Measurements from ENCODE around the gene BLCAP.
"Not testable (repeated sequence)": the region's sequence is repeated elsewhere in the genome, so short reads cannot be mapped to it uniquely, and the experiment has no call there.

Gene BLCAP

DNA sequence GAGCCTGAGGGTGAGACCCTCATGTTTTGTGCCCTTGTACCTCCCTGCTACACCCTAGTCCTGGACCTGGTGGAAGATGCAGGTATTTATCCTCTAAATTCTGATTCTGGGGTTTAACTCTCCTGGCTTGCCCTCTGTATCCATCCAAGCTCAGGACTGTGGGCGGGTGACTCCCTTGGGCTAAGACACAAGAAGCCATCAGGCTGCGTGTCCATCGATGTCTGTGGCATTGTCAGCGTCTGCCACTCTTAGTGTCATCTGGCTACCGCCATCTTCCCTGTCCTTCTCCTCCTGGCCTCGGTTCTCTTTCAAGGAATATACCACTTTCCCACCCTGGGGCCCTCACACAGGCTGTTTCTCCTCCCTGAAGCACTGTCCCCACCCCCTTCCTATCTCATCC lies 28.9 kb upstream of the BLCAP start:
- no peak for DNase-seq (ENCODE audit: low read depth)

DNA sequence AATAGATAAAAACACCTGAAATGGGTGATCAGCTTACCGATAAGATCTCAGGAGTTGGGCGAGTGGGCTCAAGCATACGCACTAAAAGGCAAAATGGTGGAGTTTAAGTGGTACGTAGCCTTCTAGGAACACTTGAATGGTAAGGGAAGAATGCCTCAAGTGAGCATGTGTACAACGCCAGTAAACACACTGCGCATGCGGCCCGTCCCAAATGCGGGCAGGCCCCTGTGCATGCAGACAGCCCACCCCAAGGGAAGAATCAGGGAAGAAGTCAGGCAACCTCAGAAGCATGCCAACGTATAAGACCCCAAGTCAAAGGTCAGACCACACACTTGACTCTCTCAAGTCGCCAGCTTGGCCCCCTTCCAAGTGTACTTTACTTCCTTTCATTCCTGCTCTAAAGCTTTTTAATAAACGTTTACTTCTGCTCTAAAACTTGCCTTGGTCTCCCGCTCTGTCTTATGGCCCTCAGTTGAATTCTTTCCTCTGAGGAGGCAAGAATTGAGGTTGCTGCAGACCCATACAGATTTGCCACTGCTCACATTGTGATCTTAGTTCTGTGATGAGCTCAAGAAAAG lies 27.1 kb upstream of the BLCAP start:
- DNase-seq (ENCODE audit: low read depth): not testable (repeated sequence)

DNA sequence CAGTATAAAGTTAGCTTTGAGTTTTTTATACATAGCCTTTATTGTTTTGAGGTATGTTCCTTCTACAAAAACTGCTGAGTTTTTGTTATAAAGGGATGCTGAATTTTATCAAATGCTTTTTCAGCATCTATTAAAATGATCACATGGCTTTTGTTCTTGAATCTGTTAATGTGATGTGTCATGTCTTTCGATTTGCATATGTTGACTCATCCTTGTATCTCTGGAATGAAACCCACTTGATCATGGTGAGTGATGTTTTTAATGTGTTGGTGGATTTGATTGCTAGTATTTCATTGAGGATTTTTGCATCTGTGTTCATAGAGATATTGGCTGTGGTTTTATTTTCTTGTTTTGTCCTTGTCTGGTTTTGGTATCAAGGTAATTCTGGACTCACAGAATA lies 24.7 kb upstream of the BLCAP start:
- no peak for DNase-seq (ENCODE audit: low read depth)

GRCh38 chr20:37551660-37552059 lies 24.0 kb upstream of the BLCAP start:
- not testable (repeated sequence) for DNase-seq (ENCODE audit: low read depth)

DNA sequence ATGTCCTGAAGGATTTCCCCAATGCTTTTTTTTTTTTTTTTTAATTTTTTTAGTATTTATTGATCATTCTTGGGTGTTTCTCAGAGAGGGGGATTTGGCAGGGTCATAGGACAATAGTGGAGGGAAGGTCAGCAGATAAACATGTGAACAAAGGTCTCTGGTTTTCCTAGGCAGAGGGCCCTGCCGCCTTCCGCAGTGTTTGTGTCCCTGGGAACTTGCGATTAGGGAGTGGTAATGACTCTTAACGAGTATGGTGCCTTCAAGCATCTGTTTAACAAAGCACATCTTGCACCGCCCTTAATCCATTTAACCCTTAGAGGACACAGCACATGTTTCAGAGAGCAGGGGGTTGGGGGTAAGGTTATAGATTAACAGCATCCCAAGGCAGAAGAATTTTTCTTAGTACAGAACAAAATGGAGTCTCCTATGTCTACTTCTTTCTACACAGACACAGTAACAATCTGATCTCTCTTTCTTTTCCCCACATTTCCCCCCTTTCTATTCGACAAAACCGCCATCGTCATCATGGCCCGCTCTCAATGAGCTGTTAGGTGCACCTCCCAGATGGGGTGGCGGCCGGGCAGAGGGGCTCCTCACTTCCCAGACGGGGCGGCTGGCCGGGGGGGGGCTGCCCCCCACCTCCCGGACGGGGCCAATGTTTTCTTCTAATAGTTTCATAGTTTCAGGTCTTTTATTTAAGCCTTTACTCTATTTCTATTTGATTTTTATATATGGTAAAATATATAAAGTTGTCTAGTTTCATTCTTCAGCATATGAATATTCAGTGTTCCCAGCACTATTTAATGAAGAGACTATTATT lies 22.6 kb upstream of the BLCAP start:
- not testable (repeated sequence) for DNase-seq (ENCODE audit: low read depth)

DNA sequence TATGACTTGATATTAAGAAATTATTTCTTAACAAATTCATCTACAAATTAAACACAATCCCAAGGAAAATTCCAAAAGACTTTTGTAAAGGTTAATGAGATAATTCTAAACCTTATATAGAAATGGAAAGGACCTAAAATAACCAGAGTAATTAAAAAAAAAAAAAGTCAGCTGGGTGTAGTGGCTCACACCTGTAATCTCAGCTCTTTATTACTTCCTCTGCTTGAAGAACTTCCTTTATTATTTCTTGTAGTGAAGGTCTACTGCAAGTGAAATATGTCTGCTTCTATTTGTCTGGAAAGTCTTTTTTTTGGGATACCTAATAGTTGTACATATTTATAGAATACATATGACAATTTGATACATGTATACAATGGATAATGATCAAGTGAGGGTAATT lies 20.2 kb upstream of the BLCAP start:
- no peak for DNase-seq (ENCODE audit: low read depth)

GRCh38 chr20:37545516-37545915 lies 17.8 kb upstream of the BLCAP start:
- DNase-seq (ENCODE audit: low read depth): no peak

GRCh38 chr20:37544386-37544785 lies 16.7 kb upstream of the BLCAP start:
- no peak for DNase-seq (ENCODE audit: low read depth)

GRCh38 chr20:37543828-37544227 lies 16.2 kb upstream of the BLCAP start:
- no peak for DNase-seq (ENCODE audit: low read depth)

DNA sequence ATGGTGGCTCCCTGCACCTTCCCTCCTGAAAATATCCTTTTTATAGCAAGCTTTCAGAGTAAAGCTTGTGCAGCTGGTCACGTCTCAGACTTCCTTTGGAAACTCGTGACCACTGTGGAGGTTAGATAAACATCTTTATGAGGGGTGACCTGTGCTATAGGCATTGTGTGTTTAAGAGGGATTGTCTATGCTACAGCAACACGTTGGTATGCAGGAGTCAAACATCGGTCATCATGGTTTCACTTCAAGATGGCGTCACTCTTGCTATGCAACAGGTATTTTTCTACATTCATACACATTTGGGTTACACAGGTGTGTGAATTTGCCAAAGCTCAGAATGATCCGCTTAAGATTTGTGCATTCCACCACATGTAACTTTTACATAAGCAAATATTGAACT lies 14.6 kb upstream of the BLCAP start:
- DNase-seq (ENCODE audit: low read depth): no peak

DNA sequence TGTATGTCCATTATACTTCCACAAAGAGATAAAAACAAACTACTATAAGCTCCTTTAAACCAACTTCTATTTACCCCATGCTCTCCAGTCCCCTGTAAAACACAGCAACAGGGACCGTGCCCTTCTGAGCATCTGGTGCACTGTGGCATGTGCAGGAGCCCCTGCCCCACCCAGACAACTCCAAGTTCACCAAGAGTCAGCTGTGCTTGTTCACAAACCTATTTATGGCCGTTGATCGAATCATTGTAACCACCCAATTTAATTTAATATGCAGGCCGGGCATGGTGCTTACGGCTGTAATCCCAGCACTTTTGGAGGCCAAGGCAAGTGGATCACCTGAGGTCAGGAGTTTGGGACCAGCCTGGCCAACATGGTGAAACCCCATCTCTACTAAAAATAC lies 13.7 kb upstream of the BLCAP start:
- DNase-seq (ENCODE audit: low read depth): no peak

- DNase-seq (ENCODE audit: low read depth): not testable (repeated sequence)
Measured at GRCh38 chr20:37540838-37541237, 13.2 kb upstream of the BLCAP start.

DNA sequence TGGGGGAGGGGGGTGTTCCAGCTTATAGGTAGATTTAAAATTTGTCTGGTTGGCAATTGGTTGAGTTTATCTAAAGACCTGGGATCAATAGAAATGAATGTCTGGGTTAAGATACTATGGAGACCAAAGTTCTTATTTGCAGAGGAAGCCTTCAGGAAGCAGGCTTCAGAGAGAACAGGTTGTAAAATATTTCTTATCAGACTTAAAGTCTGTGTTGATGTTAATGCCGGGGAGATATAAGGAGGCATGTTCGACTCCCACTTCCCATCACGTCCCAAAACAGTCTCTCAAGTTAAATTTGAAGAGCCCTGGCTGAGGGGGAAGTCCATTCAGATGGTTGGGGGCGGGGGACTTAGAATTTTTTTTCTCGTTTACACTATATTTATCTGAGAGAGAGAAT lies 12.3 kb upstream of the BLCAP start:
- no peak for DNase-seq (ENCODE audit: low read depth)

DNA sequence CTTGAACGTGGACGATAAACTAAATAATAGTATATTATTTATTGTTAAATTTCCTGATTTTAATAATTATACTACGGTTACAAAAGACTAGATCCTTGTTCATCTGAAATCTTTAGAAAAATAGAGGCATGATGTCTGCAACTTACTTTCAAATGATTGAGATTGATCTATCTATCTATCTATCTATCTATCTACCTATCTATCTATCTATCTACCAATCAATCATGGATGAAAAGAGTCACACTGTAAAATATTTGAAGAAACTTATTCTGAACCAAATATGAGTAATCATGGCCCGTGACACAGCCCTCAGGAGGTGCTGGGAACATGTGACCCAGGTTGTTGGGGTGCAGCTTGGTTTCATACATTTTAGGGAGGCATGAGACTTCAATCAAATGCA lies 11.7 kb upstream of the BLCAP start:
- DNase-seq (ENCODE audit: low read depth): no peak

GRCh38 chr20:37538003-37538402 lies 10.3 kb upstream of the BLCAP start:
- no peak for DNase-seq (ENCODE audit: low read depth)

DNA sequence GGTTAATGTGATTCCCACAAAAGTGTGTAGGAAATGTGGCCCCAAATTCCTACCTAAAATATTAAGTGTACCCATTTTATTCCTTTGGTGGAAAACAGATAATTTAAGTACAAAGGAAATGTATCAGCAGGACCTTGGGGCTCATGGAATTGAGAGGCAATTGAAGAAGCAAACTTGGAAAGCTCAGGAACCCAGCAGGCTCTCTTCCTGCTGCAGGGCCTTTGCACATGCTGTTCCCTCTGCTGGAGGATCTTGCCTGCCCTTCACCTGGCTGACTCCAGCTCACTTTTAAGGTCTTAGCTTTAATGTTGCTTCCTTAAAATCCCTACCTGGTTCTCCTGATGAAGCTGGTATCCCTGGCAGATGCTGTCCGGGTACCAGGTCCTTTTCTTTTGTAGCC lies 9.8 kb upstream of the BLCAP start:
- no peak for DNase-seq (ENCODE audit: low read depth)

DNA sequence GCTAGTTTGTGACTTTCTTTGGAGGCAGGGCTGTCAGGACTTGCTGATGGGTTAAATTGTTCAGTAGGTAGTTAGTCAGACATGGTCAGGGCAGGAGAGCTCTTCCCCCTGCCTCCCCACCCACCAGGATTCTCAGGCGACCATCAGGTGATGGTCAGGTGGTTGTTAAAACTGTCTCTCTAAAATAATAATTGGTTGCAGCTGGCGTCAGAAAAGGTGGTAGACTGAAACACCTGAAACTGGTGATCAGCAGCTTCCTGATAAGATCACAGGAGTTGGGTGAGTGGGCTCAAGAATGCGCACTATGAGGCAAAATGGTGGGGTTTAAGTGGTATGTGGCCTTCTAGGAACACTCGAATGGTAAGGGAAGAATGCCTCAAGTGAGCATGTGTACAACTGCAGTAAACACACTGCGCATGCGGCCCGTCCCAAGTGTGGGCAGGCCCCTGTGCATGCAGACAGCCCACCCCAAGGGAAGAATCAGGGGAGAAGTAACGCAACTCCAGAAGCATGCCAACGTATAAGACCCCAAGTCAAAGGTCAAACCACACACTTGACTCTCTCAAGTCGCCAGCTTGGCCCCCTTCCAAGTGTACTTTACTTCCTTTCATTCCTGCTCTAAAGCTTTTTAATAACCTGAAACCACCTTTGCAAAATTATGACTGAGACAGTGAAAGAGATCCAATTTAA lies 7.9 kb upstream of the BLCAP start:
- no peak for DNase-seq (ENCODE audit: low read depth)

DNA sequence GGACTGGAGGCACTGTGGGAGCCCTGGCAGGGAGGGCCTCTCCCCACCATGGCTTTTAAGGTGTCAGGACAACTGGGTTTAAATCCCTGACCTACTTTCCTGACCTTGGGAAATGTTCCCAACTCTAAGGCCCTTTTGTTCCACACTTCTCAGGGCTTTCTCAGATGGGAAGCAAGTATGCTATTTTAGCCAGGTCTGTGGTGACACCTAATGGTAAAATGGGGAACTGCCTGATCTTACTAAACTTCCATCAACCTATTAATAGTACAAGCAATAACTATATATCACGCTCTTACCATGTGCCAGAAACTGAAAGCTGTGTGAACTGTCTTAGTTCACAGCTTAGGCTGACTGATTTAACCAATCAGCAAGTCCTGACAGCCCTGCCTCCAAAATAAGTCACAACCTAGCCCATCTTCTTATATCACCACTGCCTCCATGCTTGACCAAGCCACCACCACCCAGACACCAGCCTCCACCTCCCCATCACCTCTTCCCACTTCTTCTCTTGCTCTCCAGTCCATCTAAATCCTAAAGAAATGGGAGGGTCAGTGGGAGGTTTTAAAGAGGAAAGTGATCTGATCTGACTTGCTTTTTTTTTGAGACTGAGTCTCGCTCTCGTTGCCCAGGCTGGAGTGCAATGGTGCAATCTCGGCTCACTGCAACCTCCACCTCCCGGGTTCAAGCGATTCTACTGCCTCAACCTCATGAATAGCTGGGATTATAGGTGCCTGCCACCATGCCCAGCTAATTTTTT lies 6.9 kb upstream of the BLCAP start:
- peak; percentile 31 for DNase-seq (ENCODE audit: low read depth)

DNA sequence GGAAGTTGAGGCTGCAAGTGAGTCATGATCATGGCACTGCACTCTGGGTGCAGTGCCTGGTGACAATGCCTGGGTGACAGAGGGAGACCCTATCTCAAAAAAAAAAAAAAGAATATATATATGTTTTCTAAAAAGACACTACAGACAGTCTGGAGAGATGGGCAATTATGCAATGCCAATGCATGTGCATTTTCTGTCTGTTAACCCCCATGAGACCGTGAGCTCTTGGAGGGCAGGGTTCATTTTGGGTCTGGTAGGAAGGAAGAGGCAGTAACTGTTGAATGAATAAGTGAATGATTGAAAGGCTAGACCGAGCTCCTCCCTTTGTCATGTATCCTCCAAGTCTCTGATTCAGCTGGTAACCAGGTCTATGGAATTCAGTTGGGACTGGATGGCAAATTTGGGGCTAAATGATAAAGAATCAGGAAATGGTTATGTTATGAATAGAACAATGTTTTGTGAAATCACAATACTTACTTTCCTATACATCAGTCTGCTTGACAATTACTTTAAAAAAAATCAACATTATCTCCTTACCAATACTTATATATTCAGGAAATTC lies 5.6 kb upstream of the BLCAP start:
- DNase-seq (ENCODE audit: low read depth): no peak

- DNase-seq (ENCODE audit: low read depth): no peak
Measured at GRCh38 chr20:37531856-37532255, 4.2 kb upstream of the BLCAP start.

DNA sequence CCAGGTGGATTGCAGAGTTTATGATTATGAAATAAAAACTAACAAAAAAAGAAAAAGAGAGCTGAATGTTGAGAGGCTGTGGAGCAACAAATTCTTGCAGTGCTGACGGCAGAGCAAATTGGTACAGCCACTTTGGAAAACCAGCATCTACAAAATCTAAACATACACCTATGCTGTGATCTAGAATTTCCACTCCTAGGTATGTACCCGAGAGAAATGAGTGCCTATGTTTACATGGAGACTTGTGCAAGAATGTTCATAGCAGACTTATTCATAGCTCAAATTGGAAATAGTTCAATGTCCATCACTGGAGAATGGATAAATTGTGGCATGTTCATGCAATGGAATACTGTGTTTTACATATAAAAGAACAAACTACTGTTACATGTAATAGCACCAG lies 3.0 kb upstream of the BLCAP start:
- DNase-seq (ENCODE audit: low read depth): no peak

GRCh38 chr20:37529968-37530600 lies 2.4 kb upstream of the BLCAP start:
- DNase-seq (ENCODE audit: low read depth): no peak
